ENCODE data around the gene PILRA. TPM values are rescaled to one million over a fixed set of nuclear protein-coding genes. Genes with fewer than 3 reads are reported as not detected.
"Not testable (repeated sequence)": the region's sequence is repeated elsewhere in the genome, so short reads cannot be mapped to it uniquely, and the experiment has no call there.

Gene PILRA
- total RNA-seq, 3 donors from 2014 or later = 4.3 to 9.9 (median 7.9) TPM

DNA sequence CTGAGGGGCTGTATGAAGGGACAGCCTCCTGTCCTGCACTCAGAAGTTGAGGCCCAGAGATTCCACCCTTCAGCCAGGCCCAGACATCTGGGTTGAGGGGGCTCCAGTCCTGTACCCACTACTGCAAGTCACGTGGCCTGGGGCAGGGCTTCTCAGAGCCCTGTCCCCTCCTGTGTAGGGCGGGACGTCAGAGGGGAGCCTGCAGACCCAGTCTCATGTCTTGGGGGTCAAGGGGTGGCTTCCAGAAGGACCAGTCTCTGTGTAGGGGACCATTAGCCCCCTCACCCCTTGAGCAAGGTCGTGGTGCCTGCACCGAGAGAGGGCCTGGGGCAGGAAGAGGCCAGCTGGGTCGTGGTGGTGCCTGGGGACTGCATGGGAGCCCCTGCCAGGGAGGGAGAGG lies 593 bp upstream of the PILRA start:
- H3K27me3 ChIP-seq = no peaks in the 10 kb centered on the region
- intact Hi-C loops (cut with DNase I; ENCODE audit: low total_unique reads) = no loop called here
- H3K36me3 ChIP-seq = no peaks in the 10 kb centered on the region
- no peak for TF ChIP-seq POLR2A (IDR thresholded peaks at IDR 0.05)
- no peaks in the 10 kb centered on the region for H3K4me1 ChIP-seq
- no peaks in the 10 kb centered on the region for H3K9me3 ChIP-seq
- no peak for DNase-seq (ENCODE audit: low spot score in 2 of 2)
- H3K4me3 ChIP-seq = no peak overlapping the region
- peak overlapping the region in 1 of 2 donors; percentile 48 for H3K27ac ChIP-seq

DNA sequence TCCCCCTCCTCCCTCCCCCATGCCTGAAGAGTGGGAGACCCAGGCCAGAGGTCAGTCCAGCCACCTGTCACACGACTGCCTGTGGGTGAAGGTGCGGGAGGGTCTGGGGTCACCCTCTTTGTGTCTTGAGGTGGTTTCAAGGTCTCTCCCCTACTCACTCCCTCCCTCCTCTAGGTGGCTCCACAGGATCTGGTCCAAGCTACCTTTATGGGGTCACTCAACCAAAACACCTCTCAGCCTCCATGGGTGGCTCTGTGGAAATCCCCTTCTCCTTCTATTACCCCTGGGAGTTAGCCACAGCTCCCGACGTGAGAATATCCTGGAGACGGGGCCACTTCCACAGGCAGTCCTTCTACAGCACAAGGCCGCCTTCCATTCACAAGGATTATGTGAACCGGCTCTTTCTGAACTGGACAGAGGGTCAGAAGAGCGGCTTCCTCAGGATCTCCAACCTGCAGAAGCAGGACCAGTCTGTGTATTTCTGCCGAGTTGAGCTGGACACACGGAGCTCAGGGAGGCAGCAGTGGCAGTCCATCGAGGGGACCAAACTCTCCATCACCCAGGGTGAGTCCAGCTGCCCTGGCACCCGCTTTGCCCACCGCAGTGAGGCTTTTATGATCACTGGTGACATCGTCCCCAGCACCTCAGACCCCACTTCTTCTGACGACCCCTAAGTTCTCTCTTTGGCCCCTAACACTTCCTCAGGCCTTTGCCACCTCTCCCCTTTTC lies 747 bp downstream of the PILRA start:
- H3K36me3 ChIP-seq; H3K27me3 ChIP-seq; DNase-seq (ENCODE audit: low spot score in 2 of 2); H3K27ac ChIP-seq; intact Hi-C loops (cut with DNase I; ENCODE audit: low total_unique reads); H3K9me3 ChIP-seq; H3K4me1 ChIP-seq: not testable (repeated sequence)
- peak overlapping the region in 1 of 3 donors; percentile 3 for H3K4me3 ChIP-seq

DNA sequence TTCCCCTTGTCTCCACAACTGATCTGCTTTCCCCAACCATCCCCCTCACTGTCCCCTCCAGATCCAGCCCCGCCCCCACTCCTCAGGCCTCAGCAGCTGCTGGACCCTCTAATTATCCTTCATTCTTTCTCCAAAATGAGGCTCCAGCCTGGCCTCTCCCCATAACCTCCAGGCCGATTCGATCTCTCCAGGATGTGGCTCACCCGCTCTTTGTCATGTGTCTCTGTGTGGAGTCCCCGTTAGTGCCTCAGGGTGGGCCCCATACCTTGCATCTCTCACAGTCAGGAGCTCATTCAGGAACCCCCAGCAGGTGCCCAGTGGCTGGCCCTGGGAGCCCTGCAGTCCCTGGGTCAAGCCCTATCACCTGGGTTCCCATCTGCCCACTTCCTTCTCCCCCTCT lies 1.3 kb downstream of the PILRA start:
- no peaks in the 10 kb centered on the region for H3K36me3 ChIP-seq
- no peak overlapping the region for H3K27ac ChIP-seq
- H3K4me3 ChIP-seq = no peak overlapping the region
- H3K4me1 ChIP-seq = no peaks in the 10 kb centered on the region
- intact Hi-C loops (cut with DNase I; ENCODE audit: low total_unique reads) = no loop called here
- DNase-seq (ENCODE audit: low spot score in 2 of 2) = no peak
- H3K9me3 ChIP-seq = no peaks in the 10 kb centered on the region
- TF ChIP-seq POLR2A (IDR thresholded peaks at IDR 0.05) = no peak
- no peak for TF ChIP-seq POLR2AphosphoS5 (IDR thresholded peaks at IDR 0.05)
- TF ChIP-seq, protein P1, sequence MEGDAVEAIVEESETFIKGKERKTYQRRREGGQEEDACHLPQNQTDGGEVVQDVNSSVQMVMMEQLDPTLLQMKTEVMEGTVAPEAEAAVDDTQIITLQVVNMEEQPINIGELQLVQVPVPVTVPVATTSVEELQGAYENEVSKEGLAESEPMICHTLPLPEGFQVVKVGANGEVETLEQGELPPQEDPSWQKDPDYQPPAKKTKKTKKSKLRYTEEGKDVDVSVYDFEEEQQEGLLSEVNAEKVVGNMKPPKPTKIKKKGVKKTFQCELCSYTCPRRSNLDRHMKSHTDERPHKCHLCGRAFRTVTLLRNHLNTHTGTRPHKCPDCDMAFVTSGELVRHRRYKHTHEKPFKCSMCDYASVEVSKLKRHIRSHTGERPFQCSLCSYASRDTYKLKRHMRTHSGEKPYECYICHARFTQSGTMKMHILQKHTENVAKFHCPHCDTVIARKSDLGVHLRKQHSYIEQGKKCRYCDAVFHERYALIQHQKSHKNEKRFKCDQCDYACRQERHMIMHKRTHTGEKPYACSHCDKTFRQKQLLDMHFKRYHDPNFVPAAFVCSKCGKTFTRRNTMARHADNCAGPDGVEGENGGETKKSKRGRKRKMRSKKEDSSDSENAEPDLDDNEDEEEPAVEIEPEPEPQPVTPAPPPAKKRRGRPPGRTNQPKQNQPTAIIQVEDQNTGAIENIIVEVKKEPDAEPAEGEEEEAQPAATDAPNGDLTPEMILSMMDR (IDR thresholded peaks at IDR 0.05) = no peak
- H3K27me3 ChIP-seq = no peaks in the 10 kb centered on the region

DNA sequence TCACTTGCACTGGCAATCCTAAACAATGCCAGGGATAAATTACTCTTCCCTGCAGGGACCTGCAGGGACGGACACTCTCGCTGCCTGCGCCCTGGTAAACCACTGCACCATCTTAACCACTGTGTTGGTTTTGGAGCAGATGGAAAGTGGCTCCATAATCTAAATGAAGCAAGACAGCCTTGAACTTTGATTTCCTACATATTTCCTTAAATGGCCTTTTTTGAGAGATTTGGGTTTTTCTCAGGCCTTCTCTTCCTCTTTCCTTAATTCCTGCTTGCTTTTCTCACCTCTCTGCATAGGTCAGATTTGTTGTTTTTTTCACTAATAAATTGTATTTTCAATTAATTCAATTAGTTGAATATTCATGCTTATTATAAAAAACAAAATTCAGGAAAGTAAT lies 2.8 kb downstream of the PILRA start:
- Histone ChIP-seq H3K36me3 (no peaks in the 10 kb centered on the region), H3K27me3 (no peaks in the 10 kb centered on the region), H3K4me3 (no peak overlapping the region), H3K4me1 (no peaks in the 10 kb centered on the region), H3K27ac (no peak overlapping the region), H3K9me3 (no peaks in the 10 kb centered on the region)
- no peak for DNase-seq (ENCODE audit: low spot score in 2 of 2)
- TF ChIP-seq POLR2AphosphoS5 (IDR thresholded peaks at IDR 0.05) (no peak), POLR2A (IDR thresholded peaks at IDR 0.05) (no peak)
- intact Hi-C loops (cut with DNase I; ENCODE audit: low total_unique reads) = no loop called here

DNA sequence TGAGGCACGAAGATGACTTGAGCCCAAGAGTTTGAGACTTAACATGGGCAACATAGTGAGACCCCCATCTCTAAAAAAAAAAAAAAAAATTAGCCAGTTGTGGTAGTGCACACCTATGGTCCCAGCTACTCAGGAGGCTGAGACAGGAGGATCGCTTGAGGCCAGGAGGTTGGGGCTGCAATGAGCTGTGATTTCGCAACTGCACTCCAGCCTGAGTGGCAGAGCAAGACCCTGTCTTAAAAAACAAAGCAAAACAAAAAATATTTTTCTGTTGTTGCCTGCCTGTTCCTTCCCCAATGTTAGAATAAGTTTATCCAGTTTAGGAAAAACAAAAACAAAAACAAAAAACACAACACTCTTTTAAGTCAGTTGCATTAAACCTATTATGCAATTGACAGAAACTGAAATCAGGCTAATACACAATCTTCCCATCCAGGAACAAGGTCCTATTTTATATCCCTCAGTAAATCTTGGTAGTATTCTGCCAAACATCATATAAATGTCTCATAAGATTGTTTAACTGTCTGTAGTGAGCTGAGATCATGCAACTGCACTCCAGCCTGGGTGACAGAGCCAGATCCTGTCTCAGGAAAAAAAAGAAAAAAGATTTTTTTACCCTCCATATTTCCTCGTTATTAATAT lies 4.9 kb downstream of the PILRA start:
- intact Hi-C loops (cut with DNase I; ENCODE audit: low total_unique reads) = no loop called here
- TF ChIP-seq, protein P1 (IDR thresholded peaks at IDR 0.05) = no peak
- TF ChIP-seq POLR2A (IDR thresholded peaks at IDR 0.05) = no peak
- no peak for TF ChIP-seq POLR2AphosphoS5 (IDR thresholded peaks at IDR 0.05)
- no peaks in the 10 kb centered on the region for H3K27me3 ChIP-seq
- no peak for DNase-seq (ENCODE audit: low spot score in 2 of 2)
- no peaks in the 10 kb centered on the region for H3K9me3 ChIP-seq
- no peak overlapping the region for H3K4me3 ChIP-seq
- no peaks in the 10 kb centered on the region for H3K36me3 ChIP-seq
- no peaks in the 10 kb centered on the region for H3K4me1 ChIP-seq
- H3K27ac ChIP-seq = no peak overlapping the region

DNA sequence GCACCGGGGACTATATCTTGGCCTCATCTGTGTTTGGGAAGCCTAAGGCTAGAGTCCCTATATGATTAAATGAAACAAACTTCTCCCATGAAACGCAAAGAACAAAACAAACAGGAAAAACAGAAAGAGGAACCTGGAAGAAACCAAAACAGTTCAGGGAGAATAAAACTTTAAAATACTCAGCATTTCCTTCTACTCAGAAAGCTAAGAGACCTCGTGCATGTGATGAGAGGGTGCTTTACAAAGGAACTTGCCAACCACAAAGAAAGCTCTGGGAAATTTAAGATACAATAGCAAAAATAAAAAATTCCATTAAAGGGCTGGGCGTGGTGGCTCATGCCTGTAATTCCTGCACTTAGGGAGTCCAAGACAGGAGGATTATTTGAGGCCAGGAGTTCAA lies 6.9 kb downstream of the PILRA start:
- H3K4me3 ChIP-seq = no peak overlapping the region
- intact Hi-C loops (cut with DNase I; ENCODE audit: low total_unique reads) = no loop called here
- DNase-seq (ENCODE audit: low spot score in 2 of 2) = no peak
- no peaks in the 10 kb centered on the region for H3K27me3 ChIP-seq
- no peaks in the 10 kb centered on the region for H3K36me3 ChIP-seq
- no peak overlapping the region for H3K27ac ChIP-seq
- no peak for TF ChIP-seq POLR2AphosphoS5 (IDR thresholded peaks at IDR 0.05)
- TF ChIP-seq, protein P1 (IDR thresholded peaks at IDR 0.05) = no peak
- TF ChIP-seq POLR2A (IDR thresholded peaks at IDR 0.05) = no peak
- H3K4me1 ChIP-seq = no peaks in the 10 kb centered on the region
- H3K9me3 ChIP-seq = no peaks in the 10 kb centered on the region

DNA sequence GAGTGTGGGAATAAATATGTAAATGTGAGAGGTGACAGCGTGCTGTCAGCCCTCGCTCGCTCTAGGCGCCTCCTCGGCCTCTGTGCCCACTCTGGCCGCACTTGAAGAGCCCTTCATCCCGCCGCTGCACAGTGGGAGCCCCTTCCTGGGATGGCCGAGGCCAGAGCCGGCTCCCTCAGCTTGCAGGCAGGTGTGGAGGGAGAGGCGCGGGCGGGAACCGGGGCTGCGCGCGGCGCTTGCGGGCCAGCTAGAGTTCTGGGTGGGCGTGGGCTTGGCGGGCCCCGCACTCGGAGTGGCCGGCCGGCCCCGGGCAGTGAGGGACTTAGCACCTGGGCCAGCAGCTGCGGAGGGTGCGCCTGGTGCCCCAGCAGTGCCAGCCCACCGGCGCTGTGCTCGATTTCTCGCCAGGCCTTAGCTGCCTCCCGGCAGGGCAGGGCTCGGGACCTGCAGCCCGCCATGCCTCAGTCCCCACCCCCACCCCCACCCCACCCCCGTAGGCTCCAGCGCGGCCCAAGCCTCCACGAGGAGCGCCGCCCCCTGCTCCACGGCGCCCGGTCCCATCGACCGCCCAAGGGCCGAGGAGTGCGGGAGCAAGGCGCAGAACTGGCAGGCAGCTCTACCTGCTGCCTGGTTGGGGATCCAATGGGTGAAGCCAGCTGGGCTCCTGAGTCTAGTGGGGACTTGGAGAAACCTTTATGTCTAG lies 8.4 kb downstream of the PILRA start:
- intact Hi-C loops (cut with DNase I; ENCODE audit: low total_unique reads); DNase-seq (ENCODE audit: low spot score in 2 of 2); H3K4me1 ChIP-seq; H3K9me3 ChIP-seq; H3K36me3 ChIP-seq; H3K27me3 ChIP-seq; H3K27ac ChIP-seq: not testable (repeated sequence)
- peak overlapping the region in 1 of 3 donors; percentile 5 for H3K4me3 ChIP-seq

DNA sequence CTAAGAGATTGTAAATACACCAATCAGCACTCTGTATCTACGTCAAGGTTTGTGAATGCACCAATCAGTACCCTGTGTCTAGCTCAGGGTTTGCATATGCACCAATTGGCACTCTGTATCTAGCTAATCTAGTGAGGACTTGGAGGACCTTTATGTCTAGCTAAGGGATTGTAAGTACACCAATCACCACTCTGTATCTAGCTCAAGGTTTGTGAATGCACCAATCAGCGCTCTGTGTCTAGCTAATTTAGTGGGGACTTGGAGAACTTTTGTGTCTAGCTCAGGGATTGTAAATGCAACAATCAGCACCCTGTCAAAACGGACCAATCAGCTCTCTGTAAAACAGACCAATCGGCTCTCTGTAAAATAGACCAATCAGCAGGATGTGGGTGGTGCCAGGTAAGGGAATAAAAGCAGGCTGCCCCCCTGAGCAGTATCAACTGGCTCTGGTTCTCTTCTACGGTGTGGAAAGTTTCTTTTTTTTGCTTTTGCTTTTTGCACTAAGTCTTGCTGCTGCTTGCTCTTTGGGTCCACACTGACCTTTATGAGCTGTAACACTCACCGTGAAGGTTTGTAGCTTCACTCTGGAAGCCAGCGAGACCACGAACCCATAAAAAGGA lies 9.1 kb downstream of the PILRA start:
- H3K4me1 ChIP-seq; H3K27me3 ChIP-seq; H3K9me3 ChIP-seq; intact Hi-C loops (cut with DNase I; ENCODE audit: low total_unique reads); H3K27ac ChIP-seq; DNase-seq (ENCODE audit: low spot score in 2 of 2); H3K36me3 ChIP-seq; H3K4me3 ChIP-seq: not testable (repeated sequence)
